Loucy (cell line): ENCODE data around the gene CMKLR1.

Experiments
- H2AFZ ChIP-seq: fragments of 200-600 bp; sonication (generic); 2 replicates; pipeline ENCODE4 v1.6.0; 2016; ENCODE audit warnings: antibody characterized with exemption, mild to moderate bottlenecking, low read length, moderate library complexity
- H3F3A ChIP-seq: fragments of 200-600 bp; 2 replicates; pipeline ENCODE4 v1.6.0; 2016; ENCODE audit warnings: antibody characterized with exemption, low read depth, mild to moderate bottlenecking
- H3K27me3 ChIP-seq: fragments of 200-600 bp; sonication (generic); 2 replicates; pipeline ENCODE4 v1.6.1; 2014; ENCODE audit warnings: low read length, mild to moderate bottlenecking; ENCODE audit not compliant: insufficient read depth, poor library complexity, severe bottlenecking
- H3K36me3 ChIP-seq: fragments of 200-600 bp; sonication (generic); 2 replicates; pipeline ENCODE4 v1.6.1; 2016; ENCODE audit warnings: low read length; ENCODE audit not compliant: insufficient read depth
- H3K4me1 ChIP-seq: fragments of 200-600 bp; sonication (generic); 2 replicates; pipeline ENCODE4 v1.5.1; 2014; ENCODE audit warnings: low read length, mild to moderate bottlenecking; ENCODE audit not compliant: insufficient read depth, poor library complexity, severe bottlenecking
- H3K4me2 ChIP-seq: fragments of 200-600 bp; sonication (generic); 2 replicates; pipeline ENCODE4 v1.6.0; 2014; ENCODE audit warnings: antibody characterized with exemption, low read length, low read depth, mild to moderate bottlenecking; ENCODE audit not compliant: poor library complexity, severe bottlenecking
- H3K4me3 ChIP-seq: fragments of 200-600 bp; sonication (generic); 2 replicates; pipeline ENCODE4 v1.5.1; 2014; ENCODE audit warnings: low read length, mild to moderate bottlenecking, mixed read lengths; ENCODE audit not compliant: poor library complexity, severe bottlenecking
- H3K79me2 ChIP-seq: fragments of 200-600 bp; sonication (generic); 2 replicates; pipeline ENCODE4 v1.6.1; 2014; ENCODE audit warnings: low read length; ENCODE audit not compliant: insufficient read depth
- H3K9ac ChIP-seq: fragments of 200-600 bp; sonication (generic); 2 replicates; pipeline ENCODE4 v1.6.0; 2014; ENCODE audit warnings: mild to moderate bottlenecking, low read depth, low read length, moderate library complexity; ENCODE audit not compliant: poor library complexity, severe bottlenecking
- H3K9me2 ChIP-seq: fragments of 200-600 bp; sonication (generic); replicated peaks from 2 replicates; pipeline ENCODE4 v1.6.1; 2016; ENCODE audit warnings: low read depth, low read length, mixed read lengths
- H3K9me3 ChIP-seq: fragments of 200-600 bp; sonication (generic); 2 replicates; pipeline ENCODE4 v1.6.1; 2014; ENCODE audit warnings: mild to moderate bottlenecking, antibody characterized with exemption, low read length, low read depth; ENCODE audit not compliant: insufficient read depth
- H4K20me1 ChIP-seq: fragments of 200-600 bp; sonication (generic); 2 replicates; pipeline ENCODE4 v1.6.0; 2014; ENCODE audit warnings: antibody characterized with exemption, low read length, mild to moderate bottlenecking; ENCODE audit not compliant: insufficient read depth, poor library complexity, severe bottlenecking
- EZH2phosphoT487 ChIP-seq: fragments of 200-600 bp; IDR thresholded peaks from 2 replicates; pipeline ENCODE4 v1.6.1; 2018; ENCODE audit warnings: antibody characterized with exemption, mild to moderate bottlenecking, moderate library complexity, borderline replicate concordance
- TF ChIP-seq, protein P1 (sequence below): fragments of 200-600 bp; sonication (generic); conservative IDR thresholded peaks from 2 replicates; pipeline ENCODE4 v1.5.1; 2014; ENCODE audit warnings: mild to moderate bottlenecking, antibody characterized with exemption, low read length

The CMKLR1 gene

GRCh38 chr12:108338915-108339657 is at the start of gene CMKLR1:
Gene CMKLR1, minus strand, starts transcription at chr12:108339311. Its CDS starts 45,720 bp downstream, at chr12:108293591.
- TF ChIP-seq, protein P1, sequence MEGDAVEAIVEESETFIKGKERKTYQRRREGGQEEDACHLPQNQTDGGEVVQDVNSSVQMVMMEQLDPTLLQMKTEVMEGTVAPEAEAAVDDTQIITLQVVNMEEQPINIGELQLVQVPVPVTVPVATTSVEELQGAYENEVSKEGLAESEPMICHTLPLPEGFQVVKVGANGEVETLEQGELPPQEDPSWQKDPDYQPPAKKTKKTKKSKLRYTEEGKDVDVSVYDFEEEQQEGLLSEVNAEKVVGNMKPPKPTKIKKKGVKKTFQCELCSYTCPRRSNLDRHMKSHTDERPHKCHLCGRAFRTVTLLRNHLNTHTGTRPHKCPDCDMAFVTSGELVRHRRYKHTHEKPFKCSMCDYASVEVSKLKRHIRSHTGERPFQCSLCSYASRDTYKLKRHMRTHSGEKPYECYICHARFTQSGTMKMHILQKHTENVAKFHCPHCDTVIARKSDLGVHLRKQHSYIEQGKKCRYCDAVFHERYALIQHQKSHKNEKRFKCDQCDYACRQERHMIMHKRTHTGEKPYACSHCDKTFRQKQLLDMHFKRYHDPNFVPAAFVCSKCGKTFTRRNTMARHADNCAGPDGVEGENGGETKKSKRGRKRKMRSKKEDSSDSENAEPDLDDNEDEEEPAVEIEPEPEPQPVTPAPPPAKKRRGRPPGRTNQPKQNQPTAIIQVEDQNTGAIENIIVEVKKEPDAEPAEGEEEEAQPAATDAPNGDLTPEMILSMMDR, result no peak
- no peak for TF ChIP-seq EZH2phosphoT487
- no peaks in the 10 kb centered on the region for H3K36me3 ChIP-seq
- no peaks in the 10 kb centered on the region for H3K9me3 ChIP-seq
- H3K4me3 ChIP-seq, result no peak within 1 kb of the TSS
- peaks cover 6% of the 10 kb centered on the region for H3K4me1 ChIP-seq
- H4K20me1 ChIP-seq, result no peaks in the 10 kb centered on the region
- H3K79me2 ChIP-seq, result no peaks in the 10 kb centered on the region
- H3F3A ChIP-seq, result no peaks in the 10 kb centered on the region
- H2AFZ ChIP-seq, result no peak within 1 kb of the TSS; the same call in 1 of the 2 replicates
- no peak within 1 kb of the TSS for H3K9ac ChIP-seq
- no peaks in the 10 kb centered on the region for H3K9me2 ChIP-seq
- H3K4me2 ChIP-seq, result peak within 1 kb of the TSS; percentile 6
- H3K27me3 ChIP-seq, result no peaks in the 10 kb centered on the region

- Histone ChIP-seq H3K9ac (no peak overlapping the region), H3K27me3 (no peaks in the 10 kb centered on the region), H3K79me2 (no peaks in the 10 kb centered on the region), H4K20me1 (no peaks in the 10 kb centered on the region), H3K4me2 (no peak overlapping the region), H3K9me2 (no peaks in the 10 kb centered on the region), H3K9me3 (no peaks in the 10 kb centered on the region; the same call in 1 of the 2 replicates), H3K4me3 (no peak overlapping the region), H2AFZ (no peak overlapping the region), H3K4me1 (no peaks in the 10 kb centered on the region), H3K36me3 (no peaks in the 10 kb centered on the region), H3F3A (no peaks in the 10 kb centered on the region)
- TF ChIP-seq EZH2phosphoT487, result no peak
- TF ChIP-seq, protein P1, result no peak
Measured at GRCh38 chr12:108387771-108388170, 48.7 kb upstream of the CMKLR1 start.

GRCh38 chr12:108386709-108387360 is 47.7 kb upstream of the CMKLR1 start:
- no peaks in the 10 kb centered on the region for H3F3A ChIP-seq
- no peak overlapping the region for H3K4me2 ChIP-seq
- H3K4me3 ChIP-seq, result no peak overlapping the region
- H3K9ac ChIP-seq, result no peak overlapping the region
- no peaks in the 10 kb centered on the region for H4K20me1 ChIP-seq
- no peaks in the 10 kb centered on the region for H3K79me2 ChIP-seq
- no peak overlapping the region for H2AFZ ChIP-seq
- H3K27me3 ChIP-seq, result no peaks in the 10 kb centered on the region
- H3K4me1 ChIP-seq, result no peaks in the 10 kb centered on the region
- TF ChIP-seq EZH2phosphoT487, result no peak
- TF ChIP-seq, protein P1, result no peak
- no peaks in the 10 kb centered on the region for H3K9me2 ChIP-seq
- H3K36me3 ChIP-seq, result no peaks in the 10 kb centered on the region
- no peaks in the 10 kb centered on the region; the same call in 1 of the 2 replicates for H3K9me3 ChIP-seq
